Liver (tissue), 9 donors: ENCODE data around the gene OXCT1. TPM values are rescaled to one million over a fixed set of nuclear protein-coding genes. Genes with fewer than 3 reads are reported as not detected.
"Not testable (repeated sequence)": the region's sequence is repeated elsewhere in the genome, so short reads cannot be mapped to it uniquely, and the experiment has no call there.

ENCODE experiments used
- DNase-seq: peaks from one replicate; pipeline ENCODE4 v3.0.0-alpha.2; 2017; ENCODE audit warnings: low spot score
- H3K27ac ChIP-seq, 2 donors: one replicate each; pipeline ENCODE4 v1.7.0; 2013; ENCODE audit warnings: inconsistent platforms in 2 of 2, low read length in 2 of 2, control low read depth in 1 of 2, low read depth in 1 of 2, mild to moderate bottlenecking in 1 of 2
- H3K27me3 ChIP-seq, 4 donors: one replicate each; pipeline versions ENCODE4 v1.6.1 to v1.7.0; 2013; ENCODE audit warnings: low read length in 3 of 4, inconsistent platforms in 1 of 4, mild to moderate bottlenecking in 1 of 4, moderate library complexity in 1 of 4; ENCODE audit not compliant: control insufficient read depth in 4 of 4, insufficient read depth in 4 of 4
- H3K36me3 ChIP-seq, 4 donors: one replicate each; pipeline versions ENCODE4 v1.6.1 to v1.7.0; 2013; ENCODE audit warnings: low read length in 3 of 4, mild to moderate bottlenecking in 3 of 4, low read depth in 1 of 4, moderate library complexity in 1 of 4; ENCODE audit not compliant: control insufficient read depth in 4 of 4, insufficient read depth in 3 of 4
- H3K4me1 ChIP-seq, 4 donors: one replicate each; pipeline versions ENCODE4 v1.6.1 to v1.7.0; 2013; ENCODE audit warnings: low read length in 3 of 4, mild to moderate bottlenecking in 3 of 4, moderate library complexity in 1 of 4; ENCODE audit not compliant: control insufficient read depth in 4 of 4, insufficient read depth in 4 of 4
- H3K4me3 ChIP-seq, 3 donors: one replicate each; pipeline versions ENCODE4 v1.6.1 to v1.7.0; 2013; ENCODE audit warnings: low read length in 3 of 3, control low read depth in 1 of 3, low read depth in 1 of 3, mild to moderate bottlenecking in 1 of 3
- H3K9ac ChIP-seq, 2 donors: one replicate each; pipeline ENCODE4 v1.7.0; 2013; ENCODE audit warnings: low read length in 2 of 2, mild to moderate bottlenecking in 2 of 2, moderate library complexity in 2 of 2, control low read depth in 1 of 2, low read depth in 1 of 2
- H3K9me3 ChIP-seq, 4 donors: one replicate each; pipeline versions ENCODE4 v1.6.1 to v1.7.0; 2013; ENCODE audit warnings: low read length in 3 of 4; ENCODE audit not compliant: control insufficient read depth in 4 of 4
- EGR1 ChIP-seq, 2 donors: IDR thresholded peaks; 2 replicates each; pipeline ENCODE4 v1.6.1; 2016 to 2018; ENCODE audit warnings: antibody characterized with exemption in 2 of 2, low read depth in 2 of 2
- FOXA1 ChIP-seq: IDR thresholded peaks from 2 replicates; pipeline ENCODE4 v1.6.1; 2016; ENCODE audit warnings: antibody characterized with exemption
- FOXA2 ChIP-seq: IDR thresholded peaks from 2 replicates; pipeline ENCODE4 v1.6.1; 2016; ENCODE audit warnings: antibody characterized with exemption
- GABPA ChIP-seq, 2 donors: IDR thresholded peaks in 1 of 2; conservative IDR thresholded peaks in 1 of 2; 2 replicates each; pipeline ENCODE4 v1.6.1; 2016; ENCODE audit warnings: antibody characterized with exemption in 2 of 2, mild to moderate bottlenecking in 1 of 2, moderate library complexity in 1 of 2
- HNF4A ChIP-seq, 2 donors: conservative IDR thresholded peaks; 2 replicates each; pipeline ENCODE4 v1.6.1; 2016; ENCODE audit warnings: antibody characterized with exemption in 2 of 2, mild to moderate bottlenecking in 2 of 2
- HNF4G ChIP-seq: IDR thresholded peaks from 2 replicates; pipeline ENCODE4 v1.6.1; 2016; ENCODE audit warnings: antibody characterized with exemption
- JUND ChIP-seq, 2 donors: IDR thresholded peaks; 2 replicates each; pipeline ENCODE4 v1.6.1; 2016; ENCODE audit warnings: antibody characterized with exemption in 2 of 2
- NR2F2 ChIP-seq: IDR thresholded peaks from 2 replicates; pipeline ENCODE4 v1.6.1; 2016; ENCODE audit warnings: antibody characterized with exemption
- RAD21 ChIP-seq, 2 donors: IDR thresholded peaks; 2 replicates each; pipeline ENCODE4 v1.6.1; 2016; ENCODE audit warnings: antibody characterized with exemption in 2 of 2, mild to moderate bottlenecking in 2 of 2
- SP1 ChIP-seq: IDR thresholded peaks from 2 replicates; pipeline ENCODE4 v1.6.1; 2018; ENCODE audit warnings: antibody characterized with exemption, mild to moderate bottlenecking
- TAF1 ChIP-seq: conservative IDR thresholded peaks from 2 replicates; pipeline ENCODE4 v1.6.1; 2016; ENCODE audit warnings: antibody characterized with exemption, mild to moderate bottlenecking
- YY1 ChIP-seq: IDR thresholded peaks from 2 replicates; pipeline ENCODE4 v1.6.1; 2016; ENCODE audit warnings: antibody characterized with exemption, mild to moderate bottlenecking
- WGBS: extraction: QIAGEN DNeasy Blood & Tissue Kit; methylation state at CpG from one replicate; pipeline ENCODE4 v1.1.7; 2013; 5-methylcytosine and 5-hydroxymethylcytosine counted together
- polyA plus RNA-seq, 2 donors: library from polyadenylated mRNA; stranded (reverse) in 1 of 2; unstranded in 1 of 2; fragments of 200-250 nt in 1 of 2; fragments of >200 nt in 1 of 2; fragmentation: Nextera tagmentation in 1 of 2; extraction: Ambion mirVana in 1 of 2; gene quantifications; one replicate each; pipeline versions ENCODE4 v1.2.1 to v1.2.3, GENCODE V29; 2013 to 2015
- total RNA-seq, 2 donors: library from RNA; depleted of rRNA; stranded (reverse); fragments of >200 nt; gene quantifications; one replicate each; pipeline ENCODE4 v1.2.3, GENCODE V29; 2014
- TF ChIP-seq, protein P1 (sequence below): IDR thresholded peaks from 2 replicates; pipeline ENCODE4 v1.6.1; 2016; ENCODE audit warnings: antibody characterized with exemption, mild to moderate bottlenecking
- TF ChIP-seq, protein P2 (sequence below): fragments of 150-350 bp; IDR thresholded peaks from 2 replicates; pipeline ENCODE4 v1.5.1; 2017; ENCODE audit warnings: improper control_type of control experiment, low read depth, low read length; ENCODE audit not compliant: missing input control
- TF ChIP-seq, protein P3 (sequence below): IDR thresholded peaks from 2 replicates; pipeline ENCODE4 v1.6.1; 2016; ENCODE audit warnings: antibody characterized with exemption
- donor health status: healthy.
- donor health status: healthy.
- donor health status: healthy.
- donor health status: healthy.
- donor health status: healthy.

The OXCT1 gene
- total and polyA plus RNA-seq, 4 donors: 0.72 to 10.7 (median 1.1) TPM

DNA sequence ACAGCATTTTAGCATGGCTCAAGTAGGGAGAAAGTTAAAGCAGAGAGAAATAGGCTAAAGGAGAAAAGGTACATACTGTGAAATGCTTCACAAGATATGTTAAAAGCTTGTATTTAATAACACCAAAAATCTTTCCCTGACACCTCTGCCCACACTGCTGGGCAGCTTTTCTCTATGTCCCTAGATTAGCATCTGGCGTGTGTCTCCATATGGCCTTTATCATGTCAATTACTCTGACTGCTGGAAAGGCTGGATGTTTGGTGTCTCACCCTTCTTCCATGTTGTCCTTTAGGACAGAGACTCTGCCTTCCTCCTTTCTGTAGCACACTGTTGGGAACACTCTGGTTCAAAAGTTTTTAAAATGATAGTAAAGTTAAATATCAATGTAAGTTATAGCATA lies 122.5 kb downstream of the OXCT1 start (continued):
- TF ChIP-seq, protein P1, sequence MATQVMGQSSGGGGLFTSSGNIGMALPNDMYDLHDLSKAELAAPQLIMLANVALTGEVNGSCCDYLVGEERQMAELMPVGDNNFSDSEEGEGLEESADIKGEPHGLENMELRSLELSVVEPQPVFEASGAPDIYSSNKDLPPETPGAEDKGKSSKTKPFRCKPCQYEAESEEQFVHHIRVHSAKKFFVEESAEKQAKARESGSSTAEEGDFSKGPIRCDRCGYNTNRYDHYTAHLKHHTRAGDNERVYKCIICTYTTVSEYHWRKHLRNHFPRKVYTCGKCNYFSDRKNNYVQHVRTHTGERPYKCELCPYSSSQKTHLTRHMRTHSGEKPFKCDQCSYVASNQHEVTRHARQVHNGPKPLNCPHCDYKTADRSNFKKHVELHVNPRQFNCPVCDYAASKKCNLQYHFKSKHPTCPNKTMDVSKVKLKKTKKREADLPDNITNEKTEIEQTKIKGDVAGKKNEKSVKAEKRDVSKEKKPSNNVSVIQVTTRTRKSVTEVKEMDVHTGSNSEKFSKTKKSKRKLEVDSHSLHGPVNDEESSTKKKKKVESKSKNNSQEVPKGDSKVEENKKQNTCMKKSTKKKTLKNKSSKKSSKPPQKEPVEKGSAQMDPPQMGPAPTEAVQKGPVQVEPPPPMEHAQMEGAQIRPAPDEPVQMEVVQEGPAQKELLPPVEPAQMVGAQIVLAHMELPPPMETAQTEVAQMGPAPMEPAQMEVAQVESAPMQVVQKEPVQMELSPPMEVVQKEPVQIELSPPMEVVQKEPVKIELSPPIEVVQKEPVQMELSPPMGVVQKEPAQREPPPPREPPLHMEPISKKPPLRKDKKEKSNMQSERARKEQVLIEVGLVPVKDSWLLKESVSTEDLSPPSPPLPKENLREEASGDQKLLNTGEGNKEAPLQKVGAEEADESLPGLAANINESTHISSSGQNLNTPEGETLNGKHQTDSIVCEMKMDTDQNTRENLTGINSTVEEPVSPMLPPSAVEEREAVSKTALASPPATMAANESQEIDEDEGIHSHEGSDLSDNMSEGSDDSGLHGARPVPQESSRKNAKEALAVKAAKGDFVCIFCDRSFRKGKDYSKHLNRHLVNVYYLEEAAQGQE: no peak
- TF ChIP-seq FOXA2: no peak
- TF ChIP-seq SP1: no peak
- TF ChIP-seq YY1: no peak

DNA sequence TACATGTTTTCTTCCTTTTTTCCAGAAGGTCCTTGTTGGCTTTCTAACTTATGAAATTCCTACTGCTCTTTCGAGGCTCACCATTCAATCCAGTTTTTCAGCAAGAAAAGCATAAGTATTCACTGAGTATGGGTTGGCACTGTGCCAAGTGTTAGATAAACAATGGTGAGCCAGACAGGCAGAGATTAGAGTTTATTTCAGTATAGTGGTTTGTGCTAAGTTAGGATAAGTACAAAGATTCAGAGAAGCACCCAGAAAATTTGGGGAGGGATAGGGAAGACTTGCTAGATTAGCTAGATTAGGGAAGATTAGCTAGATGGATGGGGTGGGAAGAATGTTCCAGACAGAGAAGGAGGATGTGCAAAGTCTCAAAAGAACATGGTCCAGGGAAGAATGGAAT lies 122.9 kb downstream of the OXCT1 start:
- TF ChIP-seq RAD21 (IDR thresholded peaks at IDR 0.05): no peak
- TF ChIP-seq EGR1 (IDR thresholded peaks at IDR 0.05; ENCODE audit: low read depth in 2 of 2): no peak
- TF ChIP-seq SP1: no peak
- TF ChIP-seq, protein P1: no peak
- no peak for TF ChIP-seq NR2F2
- TF ChIP-seq, protein P2, sequence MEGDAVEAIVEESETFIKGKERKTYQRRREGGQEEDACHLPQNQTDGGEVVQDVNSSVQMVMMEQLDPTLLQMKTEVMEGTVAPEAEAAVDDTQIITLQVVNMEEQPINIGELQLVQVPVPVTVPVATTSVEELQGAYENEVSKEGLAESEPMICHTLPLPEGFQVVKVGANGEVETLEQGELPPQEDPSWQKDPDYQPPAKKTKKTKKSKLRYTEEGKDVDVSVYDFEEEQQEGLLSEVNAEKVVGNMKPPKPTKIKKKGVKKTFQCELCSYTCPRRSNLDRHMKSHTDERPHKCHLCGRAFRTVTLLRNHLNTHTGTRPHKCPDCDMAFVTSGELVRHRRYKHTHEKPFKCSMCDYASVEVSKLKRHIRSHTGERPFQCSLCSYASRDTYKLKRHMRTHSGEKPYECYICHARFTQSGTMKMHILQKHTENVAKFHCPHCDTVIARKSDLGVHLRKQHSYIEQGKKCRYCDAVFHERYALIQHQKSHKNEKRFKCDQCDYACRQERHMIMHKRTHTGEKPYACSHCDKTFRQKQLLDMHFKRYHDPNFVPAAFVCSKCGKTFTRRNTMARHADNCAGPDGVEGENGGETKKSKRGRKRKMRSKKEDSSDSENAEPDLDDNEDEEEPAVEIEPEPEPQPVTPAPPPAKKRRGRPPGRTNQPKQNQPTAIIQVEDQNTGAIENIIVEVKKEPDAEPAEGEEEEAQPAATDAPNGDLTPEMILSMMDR: no peak
- no peak for TF ChIP-seq JUND (IDR thresholded peaks at IDR 0.05)
- no peak for TF ChIP-seq FOXA1
- no peak for TF ChIP-seq FOXA2
- no peak for TF ChIP-seq GABPA (IDR thresholded peaks at IDR 0.05 in 1 of 2, conservative IDR thresholded peaks at IDR 0.05 in 1 of 2)
- TF ChIP-seq HNF4A (conservative IDR thresholded peaks at IDR 0.05): no peak
- TF ChIP-seq YY1: no peak
- no peak for TF ChIP-seq TAF1
- TF ChIP-seq, protein P3, sequence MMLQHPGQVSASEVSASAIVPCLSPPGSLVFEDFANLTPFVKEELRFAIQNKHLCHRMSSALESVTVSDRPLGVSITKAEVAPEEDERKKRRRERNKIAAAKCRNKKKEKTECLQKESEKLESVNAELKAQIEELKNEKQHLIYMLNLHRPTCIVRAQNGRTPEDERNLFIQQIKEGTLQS: no peak
- TF ChIP-seq HNF4G: no peak
- no peaks in the 10 kb centered on the region for H3K4me1 ChIP-seq
- H3K27me3 ChIP-seq: no peaks in the 10 kb centered on the region
- no peak overlapping the region for H3K4me3 ChIP-seq
- H3K9me3 ChIP-seq: no peaks in the 10 kb centered on the region
- no peak for DNase-seq
- H3K36me3 ChIP-seq: no peaks in the 10 kb centered on the region
- no peak overlapping the region for H3K27ac ChIP-seq
- WGBS: 59% methylated on average over 1 of the region's 1 CpG
- H3K9ac ChIP-seq: no peak overlapping the region

DNA sequence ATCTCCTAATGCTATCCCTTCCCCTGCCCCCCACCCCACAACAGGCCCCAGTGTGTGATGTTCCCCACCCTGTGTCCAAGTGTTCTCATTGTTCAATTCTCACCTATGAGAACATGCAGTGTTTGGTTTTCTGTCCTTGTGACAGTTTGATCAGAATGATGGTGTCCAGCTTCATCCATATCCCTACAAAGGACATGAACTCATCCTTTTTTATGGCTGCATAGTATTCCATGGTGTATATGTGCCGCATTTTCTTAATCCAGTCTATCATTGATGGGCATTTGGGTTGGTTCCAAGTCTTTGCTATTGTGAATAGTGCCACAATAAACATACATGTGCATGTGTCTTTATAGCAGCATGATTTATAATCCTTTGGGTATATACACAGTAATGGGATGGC lies 127.6 kb downstream of the OXCT1 start:
- H3K9me3 ChIP-seq, H3K4me1 ChIP-seq, H3K27me3 ChIP-seq, H3K27ac ChIP-seq, H3K36me3 ChIP-seq, DNase-seq, H3K9ac ChIP-seq, H3K4me3 ChIP-seq: not testable (repeated sequence)
- WGBS: 65% methylated on average over 1 of the region's 1 CpG
